IMR-90 (cell line): Measurements from ENCODE around the gene RCAN2. TPM values are rescaled to one million over a fixed set of nuclear protein-coding genes. Genes with fewer than 3 reads are reported as not detected.

Experiments used
- ATAC-seq: fragments of 200-7000 bp; cut with Tn5 transposase; 2 replicates; pipeline ENCODE4 v1.9.1; 2020; ENCODE audit warnings: low read depth, mild to moderate bottlenecking, moderate library complexity
- BruUV-seq: library from RNA; stranded (reverse); fragments of 400-500 nt; replicated peaks from 2 replicates; lab custom pipeline; 2021; lab: Mats Ljungman, UMichigan
- CTCF ChIA-PET: fragments of 300-600 bp; formaldehyde crosslinking; extraction: SDS; loops from one replicate; lab custom pipeline; 2021; ENCODE audit warnings: antibody characterized with exemption; lab: Yijun Ruan, JAX
- POLR2A ChIA-PET: fragments of 300-600 bp; sonication (Branson Sonifier 250); formaldehyde crosslinking; loops from one replicate; lab custom pipeline; 2022; ENCODE audit warnings: antibody characterized with exemption; ENCODE audit not compliant: unreplicated experiment; lab: Charles Lee
- DNase-seq: peaks from one replicate; pipeline ENCODE4 v3.0.0; 2013
- H2AFZ ChIP-seq: replicated peaks from 2 replicates; pipeline ENCODE3; 2013; ENCODE audit warnings: low read length, mild to moderate bottlenecking; ENCODE audit not compliant: poor library complexity
- H2AK5ac ChIP-seq: 2 replicates; pipeline ENCODE4 v1.6.1; 2013; ENCODE audit warnings: low read depth, low read length, inconsistent platforms
- H2AK9ac ChIP-seq: replicated peaks from 2 replicates; pipeline ENCODE3; 2013; ENCODE audit warnings: mild to moderate bottlenecking, low read depth, low read length, moderate library complexity; ENCODE audit not compliant: poor library complexity
- H2BK120ac ChIP-seq: 2 replicates; pipeline ENCODE4 v1.6.1; 2013; ENCODE audit warnings: low read depth, low read length, inconsistent platforms
- H2BK15ac ChIP-seq: 3 replicates; pipeline ENCODE4 v1.6.1; 2013; ENCODE audit warnings: low read depth, low read length, inconsistent platforms
- H2BK20ac ChIP-seq: 2 replicates; pipeline ENCODE4 v1.6.1; 2013; ENCODE audit warnings: low read depth, mild to moderate bottlenecking, inconsistent platforms, low read length, moderate library complexity
- H2BK5ac ChIP-seq: 2 replicates; pipeline ENCODE4 v1.6.1; 2013; ENCODE audit warnings: mild to moderate bottlenecking, low read depth, low read length, inconsistent platforms; ENCODE audit not compliant: poor library complexity, severe bottlenecking
- H3K14ac ChIP-seq: replicated peaks from 2 replicates; pipeline ENCODE4 v1.6.1; 2013; ENCODE audit warnings: low read depth, low read length, inconsistent platforms
- H3K18ac ChIP-seq: 2 replicates; pipeline ENCODE4 v1.6.1; 2013; ENCODE audit warnings: low read depth, low read length, control low read depth
- H3K23ac ChIP-seq: 2 replicates; pipeline ENCODE4 v1.6.1; 2013; ENCODE audit warnings: low read depth, low read length, inconsistent platforms
- H3K27ac ChIP-seq: 2 replicates; pipeline ENCODE4 v1.5.1; 2013; ENCODE audit warnings: mild to moderate bottlenecking, control low read depth, low read length; ENCODE audit not compliant: insufficient read depth
- H3K27me3 ChIP-seq: 2 replicates; pipeline ENCODE4 v1.6.1; 2013; ENCODE audit warnings: low read length; ENCODE audit not compliant: control insufficient read depth, insufficient read depth
- H3K36me3 ChIP-seq: 2 replicates; pipeline ENCODE4 v1.6.1; 2013; ENCODE audit warnings: low read length, mixed read lengths; ENCODE audit not compliant: control insufficient read depth, insufficient read depth
- H3K4ac ChIP-seq: 2 replicates; pipeline ENCODE4 v1.6.1; 2013; ENCODE audit warnings: low read depth, low read length, inconsistent platforms
- H3K4me1 ChIP-seq: 2 replicates; pipeline ENCODE4 v1.6.1; 2013; ENCODE audit warnings: low read length, mixed read lengths; ENCODE audit not compliant: control insufficient read depth, insufficient read depth
- H3K4me2 ChIP-seq: 2 replicates; pipeline ENCODE4 v1.6.1; 2013; ENCODE audit warnings: low read depth, mild to moderate bottlenecking, control low read depth, low read length, moderate library complexity
- H3K4me3 ChIP-seq: 2 replicates; pipeline ENCODE4 v1.5.1; 2013; ENCODE audit warnings: low read depth, mild to moderate bottlenecking, control low read depth, low read length, moderate library complexity; ENCODE audit not compliant: insufficient read depth
- H3K56ac ChIP-seq: 2 replicates; pipeline ENCODE4 v1.6.1; 2013; ENCODE audit warnings: low read length, inconsistent platforms; ENCODE audit not compliant: insufficient read depth; ENCODE audit errors: extremely low read depth
- H3K79me1 ChIP-seq, 2 experiments: 2 replicates each; pipeline ENCODE4 v1.6.1; 2013; ENCODE audit warnings: low read length in 2 of 2, inconsistent platforms in 1 of 2, low read depth in 1 of 2
- H3K9ac ChIP-seq: 2 replicates; pipeline ENCODE4 v1.6.1; 2013; ENCODE audit warnings: low read depth, low read length, control low read depth
- H3K9me1 ChIP-seq: 2 replicates; pipeline ENCODE4 v1.6.1; 2013; ENCODE audit warnings: low read length, inconsistent platforms; ENCODE audit not compliant: insufficient read depth
- H3K9me3 ChIP-seq: 2 replicates; pipeline ENCODE4 v1.6.1; 2013; ENCODE audit warnings: low read length; ENCODE audit not compliant: control insufficient read depth, insufficient read depth
- H4K20me1 ChIP-seq: 2 replicates; pipeline ENCODE4 v1.6.1; 2013; ENCODE audit warnings: low read length, inconsistent platforms; ENCODE audit not compliant: insufficient read depth
- H4K5ac ChIP-seq: 2 replicates; pipeline ENCODE4 v1.6.1; 2013; ENCODE audit warnings: mild to moderate bottlenecking, low read depth, low read length, control low read depth
- H4K8ac ChIP-seq, 2 experiments: 2 replicates each; pipeline ENCODE4 v1.6.1; 2013; ENCODE audit warnings: low read depth in 2 of 2, low read length in 2 of 2, control low read depth in 1 of 2, inconsistent platforms in 1 of 2
- H4K91ac ChIP-seq: 2 replicates; pipeline ENCODE4 v1.6.1; 2013; ENCODE audit warnings: low read depth, low read length, inconsistent platforms; ENCODE audit not compliant: insufficient read depth
- BHLHE40 ChIP-seq: fragments of 150-350 bp; IDR thresholded peaks from 2 replicates; pipeline ENCODE4 v1.6.1; 2016; ENCODE audit warnings: mild to moderate bottlenecking, low read depth, low read length
- CEBPB ChIP-seq: IDR thresholded peaks from 2 replicates; pipeline ENCODE4 v1.6.1; 2012; ENCODE audit warnings: low read depth, low read length, improper control_type of control experiment
- CHD1 ChIP-seq: IDR thresholded peaks from 2 replicates; pipeline ENCODE4 v1.6.1; 2012; ENCODE audit warnings: low read depth, low read length, improper control_type of control experiment
- FOS ChIP-seq: fragments of 150-350 bp; IDR thresholded peaks from 2 replicates; pipeline ENCODE4 v1.6.1; 2016; ENCODE audit warnings: low read depth, low read length
- MAFK ChIP-seq: IDR thresholded peaks from 2 replicates; pipeline ENCODE4 v1.6.1; 2012; ENCODE audit warnings: low read depth, low read length, improper control_type of control experiment
- MAZ ChIP-seq: IDR thresholded peaks from 2 replicates; pipeline ENCODE4 v1.6.1; 2012; ENCODE audit warnings: low read depth, mild to moderate bottlenecking, low read length, improper control_type of control experiment, moderate library complexity, borderline replicate concordance
- MXI1 ChIP-seq: IDR thresholded peaks from 2 replicates; pipeline ENCODE4 v1.6.1; 2012; ENCODE audit warnings: low read depth, mild to moderate bottlenecking, low read length, moderate library complexity, borderline replicate concordance
- NFE2L2 ChIP-seq: fragments of 150-350 bp; IDR thresholded peaks from 2 replicates; pipeline ENCODE4 v1.6.1; 2016; ENCODE audit warnings: low read depth, mild to moderate bottlenecking, low read length
- POLR2A ChIP-seq: IDR thresholded peaks from 2 replicates; pipeline ENCODE4 v1.6.1; 2012; ENCODE audit warnings: mild to moderate bottlenecking, low read depth, low read length
- RAD21 ChIP-seq: IDR thresholded peaks from 2 replicates; pipeline ENCODE4 v1.6.1; 2012; ENCODE audit warnings: low read length, improper control_type of control experiment
- RCOR1 ChIP-seq: IDR thresholded peaks from 2 replicates; pipeline ENCODE4 v1.6.1; 2012; ENCODE audit warnings: mild to moderate bottlenecking, low read length, improper control_type of control experiment; ENCODE audit not compliant: insufficient replicate concordance
- RFX5 ChIP-seq: IDR thresholded peaks from 2 replicates; pipeline ENCODE4 v1.8.0; 2012; ENCODE audit warnings: low read depth, mild to moderate bottlenecking, low read length, moderate library complexity
- SMC3 ChIP-seq: fragments of 150-350 bp; IDR thresholded peaks from 2 replicates; pipeline ENCODE4 v1.6.1; 2016; ENCODE audit warnings: low read depth, mild to moderate bottlenecking, antibody characterized with exemption, low read length, moderate library complexity
- WGBS, 2 experiments: methylation state at CpG; one replicate each; pipeline versions ENCODE4 v1.1.5 to v1.1.7; 2013; ENCODE audit warnings: missing lambda C conversion rate in 2 of 2; ENCODE audit not compliant: insufficient read length in 1 of 2; ENCODE audit errors: extremely low coverage in 2 of 2; 5-methylcytosine and 5-hydroxymethylcytosine counted together
- dilution Hi-C: fragments of 300-500 bp; cut with HindIII; formaldehyde crosslinking; loops from one replicate; pipeline ENCODE4 v1.14.3; 2018; ENCODE audit warnings: low sequenced_read_pairs; ENCODE audit not compliant: unreplicated experiment
- in situ Hi-C: fragments of 300-500 bp; cut with MboI; formaldehyde crosslinking; loops from 3 replicates; pipeline ENCODE4 v1.14.3; 2019; ENCODE audit warnings: low sequenced_read_pairs, inconsistent platforms, mixed read lengths
- intact Hi-C: fragments of 100-400 bp; cut with micrococcal nuclease; formaldehyde crosslinking; loops from 2 replicates; pipeline ENCODE4 v1.10.0; 2022
- polyA plus RNA-seq, 3 experiments: library from polyadenylated mRNA; depleted of rRNA; stranded (reverse); fragments of >200 nt; gene quantifications; 2 replicates each; pipeline ENCODE4 v1.2.3, GENCODE V29; 2012; ENCODE audit warnings: low replicate concordance in 1 of 3
- total RNA-seq: library from RNA; depleted of rRNA; stranded (reverse); fragments of >200 nt; gene quantifications from 2 replicates; pipeline ENCODE4 v1.2.3, GENCODE V29; 2012
- TF ChIP-seq, protein P1 (sequence below): fragments of 150-350 bp; IDR thresholded peaks from 2 replicates; pipeline ENCODE4 v1.6.1; 2017; ENCODE audit warnings: mild to moderate bottlenecking, antibody characterized with exemption, low read length, low read depth
- TF ChIP-seq, protein P2 (sequence below): conservative IDR thresholded peaks from 2 replicates; pipeline ENCODE4 v1.5.1; 2012; ENCODE audit warnings: mild to moderate bottlenecking, low read depth, low read length, improper control_type of control experiment

The RCAN2 gene
- total and polyA plus RNA-seq, 2 of the 4 experiments (the other 2 are of a cell fraction), result 1.3 to 1.8 TPM

DNA sequence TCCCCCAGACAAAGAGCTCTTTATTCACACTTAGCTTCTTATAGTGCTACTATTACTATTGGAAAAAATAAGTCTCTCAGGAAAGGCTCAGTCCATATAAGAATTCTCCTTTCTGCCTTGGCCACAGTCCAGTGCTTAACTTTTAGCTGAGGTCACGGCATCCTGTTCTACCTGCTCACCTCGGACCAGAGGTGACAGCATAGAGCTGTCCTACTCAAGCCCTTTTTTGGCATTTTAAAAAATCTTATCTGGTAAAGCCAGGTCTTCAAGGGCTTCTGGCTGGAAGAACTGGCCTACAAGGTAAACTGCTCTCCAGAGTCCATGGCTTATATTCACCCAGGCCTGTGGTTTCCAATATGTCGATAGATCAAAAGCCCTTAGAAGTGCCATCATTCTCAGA, 109.7 kb downstream of the RCAN2 start:
- no TSS peak for BruUV-seq
- no peak overlapping the region for H2BK120ac ChIP-seq
- CTCF ChIA-PET, result no interaction called here

More for the DNA sequence above, 109.7 kb downstream of the RCAN2 start:
- WGBS, 2 experiments, result 80% methylated on average over 1 of the region's 3 CpGs; no CpG with 5 or more reads in 1 of the 2 experiments
- Histone ChIP-seq H2BK20ac (no peak overlapping the region), H4K91ac (no peak overlapping the region), H2AK9ac (no peak overlapping the region), H3K56ac (no peak overlapping the region), H2BK15ac (no peak overlapping the region), H3K9ac (no peak overlapping the region), H3K4me1 (no peaks in the 10 kb centered on the region), H2AK5ac (no peak overlapping the region), H3K27ac (no peak overlapping the region), H3K14ac (no peak overlapping the region), H2AFZ (no peak overlapping the region), H3K36me3 (no peaks in the 10 kb centered on the region), H3K4ac (no peak overlapping the region), H3K18ac (no peak overlapping the region), H4K8ac (no peak overlapping the region), H3K4me2 (no peak overlapping the region), H3K9me3 (no peaks in the 10 kb centered on the region), H2BK5ac (no peak overlapping the region), H3K4me3 (no peak overlapping the region), H4K5ac (no peak overlapping the region), H3K23ac (no peak overlapping the region), H3K79me1 (no peaks in the 10 kb centered on the region), H3K9me1 (no peaks in the 10 kb centered on the region), H3K27me3 (no peaks in the 10 kb centered on the region), H4K20me1 (no peaks in the 10 kb centered on the region)
- TF ChIP-seq, protein P1, sequence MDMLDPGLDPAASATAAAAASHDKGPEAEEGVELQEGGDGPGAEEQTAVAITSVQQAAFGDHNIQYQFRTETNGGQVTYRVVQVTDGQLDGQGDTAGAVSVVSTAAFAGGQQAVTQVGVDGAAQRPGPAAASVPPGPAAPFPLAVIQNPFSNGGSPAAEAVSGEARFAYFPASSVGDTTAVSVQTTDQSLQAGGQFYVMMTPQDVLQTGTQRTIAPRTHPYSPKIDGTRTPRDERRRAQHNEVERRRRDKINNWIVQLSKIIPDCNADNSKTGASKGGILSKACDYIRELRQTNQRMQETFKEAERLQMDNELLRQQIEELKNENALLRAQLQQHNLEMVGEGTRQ, result no peak
- TF ChIP-seq, protein P2, sequence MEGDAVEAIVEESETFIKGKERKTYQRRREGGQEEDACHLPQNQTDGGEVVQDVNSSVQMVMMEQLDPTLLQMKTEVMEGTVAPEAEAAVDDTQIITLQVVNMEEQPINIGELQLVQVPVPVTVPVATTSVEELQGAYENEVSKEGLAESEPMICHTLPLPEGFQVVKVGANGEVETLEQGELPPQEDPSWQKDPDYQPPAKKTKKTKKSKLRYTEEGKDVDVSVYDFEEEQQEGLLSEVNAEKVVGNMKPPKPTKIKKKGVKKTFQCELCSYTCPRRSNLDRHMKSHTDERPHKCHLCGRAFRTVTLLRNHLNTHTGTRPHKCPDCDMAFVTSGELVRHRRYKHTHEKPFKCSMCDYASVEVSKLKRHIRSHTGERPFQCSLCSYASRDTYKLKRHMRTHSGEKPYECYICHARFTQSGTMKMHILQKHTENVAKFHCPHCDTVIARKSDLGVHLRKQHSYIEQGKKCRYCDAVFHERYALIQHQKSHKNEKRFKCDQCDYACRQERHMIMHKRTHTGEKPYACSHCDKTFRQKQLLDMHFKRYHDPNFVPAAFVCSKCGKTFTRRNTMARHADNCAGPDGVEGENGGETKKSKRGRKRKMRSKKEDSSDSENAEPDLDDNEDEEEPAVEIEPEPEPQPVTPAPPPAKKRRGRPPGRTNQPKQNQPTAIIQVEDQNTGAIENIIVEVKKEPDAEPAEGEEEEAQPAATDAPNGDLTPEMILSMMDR, result no peak
- no peak for TF ChIP-seq CHD1
- TF ChIP-seq MAZ, result no peak
- TF ChIP-seq RFX5, result no peak
- TF ChIP-seq BHLHE40, result no peak
- TF ChIP-seq MXI1, result no peak
- TF ChIP-seq RAD21, result no peak
- TF ChIP-seq MAFK, result no peak
- no peak for TF ChIP-seq NFE2L2
- TF ChIP-seq FOS, result no peak
- TF ChIP-seq SMC3, result no peak
- no peak for TF ChIP-seq CEBPB
- TF ChIP-seq POLR2A, result no peak
- no peak for TF ChIP-seq RCOR1
- ATAC-seq (no peak), DNase-seq (no peak)
- in situ Hi-C loops, result no loop called here
- intact Hi-C loops, result no loop called here
- POLR2A ChIA-PET, result no interaction called here
- dilution Hi-C loops, result no loop called here
